ENCODE measurements around the gene IL23R. TPM values are rescaled to one million over a fixed set of nuclear protein-coding genes. Genes with fewer than 3 reads are reported as not detected.

The IL23R gene
- total RNA-seq, 2 donors from 2014 or later, result 0.26 TPM; not detected in 1

DNA sequence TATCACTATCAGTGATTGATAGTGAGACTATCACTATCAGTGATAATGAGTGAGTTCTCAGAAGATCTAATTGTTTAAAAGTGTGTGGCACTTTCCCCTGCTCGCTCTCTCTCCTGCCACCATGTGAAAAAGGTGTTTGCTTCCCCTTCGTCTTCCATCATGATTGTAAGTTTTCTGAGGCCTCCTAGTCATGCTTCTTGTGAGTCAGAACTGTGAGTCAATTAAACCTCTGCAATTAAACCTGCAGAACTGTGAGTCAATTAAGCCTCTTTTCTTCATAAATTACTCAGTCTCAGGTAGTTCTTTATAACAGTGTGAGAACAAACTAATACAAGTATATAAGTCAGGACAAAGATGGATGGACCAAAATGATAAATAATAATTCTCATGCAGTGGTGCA is 7.0 kb upstream of the IL23R start:
- H3K27ac ChIP-seq, result no peak overlapping the region
- no peak overlapping the region for H3K4me3 ChIP-seq
- 85 to 95% methylated on average over 2 of the region's 2 CpGs for WGBS, 2 donors
- DNase-seq, result no peak
- no peaks in the 10 kb centered on the region for H3K9me3 ChIP-seq
- H3K4me1 ChIP-seq, result no peaks in the 10 kb centered on the region
- no peaks in the 10 kb centered on the region for H3K27me3 ChIP-seq
- H3K36me3 ChIP-seq (replicated peaks in 1 of 2; ENCODE audit: insufficient read depth in 1 of 2, low read depth in 2 of 2), result no peaks in the 10 kb centered on the region
- no peak for TF ChIP-seq CTCF (IDR thresholded peaks at IDR 0.05)
- TF ChIP-seq POLR2A (IDR thresholded peaks at IDR 0.05), result no peak
- ATAC-seq, result no peak
- intact Hi-C loops (cut with DNase I), result loop anchor here (10.0 kb wide), 1 partner anchor 394 kb away; no protein-coding TSS in a partner anchor

DNA sequence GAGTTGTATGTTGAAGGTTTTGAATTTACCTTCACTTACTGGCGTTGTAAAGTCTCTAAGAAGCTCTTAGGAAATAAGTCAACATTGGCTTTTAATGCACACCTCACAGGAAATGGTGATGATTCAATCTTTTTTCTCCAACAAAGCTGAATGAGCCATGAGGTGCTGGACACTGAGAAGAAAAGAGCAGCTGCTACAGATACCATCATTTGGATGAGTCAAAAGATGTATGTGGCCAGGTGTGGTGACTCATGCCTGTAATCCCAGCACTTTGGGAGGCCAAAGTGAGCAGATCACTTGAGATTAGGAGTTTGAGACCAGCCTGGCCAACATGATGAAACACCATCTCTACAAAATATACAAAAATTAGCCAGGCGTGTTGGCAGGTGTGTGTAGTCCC is 3.3 kb upstream of the IL23R start:
- H3K9me3 ChIP-seq, result no peaks in the 10 kb centered on the region
- no peak for ATAC-seq
- H3K36me3 ChIP-seq (replicated peaks in 1 of 2; ENCODE audit: insufficient read depth in 1 of 2, low read depth in 2 of 2), result no peaks in the 10 kb centered on the region
- H3K27me3 ChIP-seq, result no peaks in the 10 kb centered on the region
- H3K4me3 ChIP-seq, result no peak overlapping the region
- no peak overlapping the region for H3K27ac ChIP-seq
- WGBS, 2 donors, result 83 to 98% methylated on average over 2 of the region's 2 CpGs
- no peaks in the 10 kb centered on the region for H3K4me1 ChIP-seq
- TF ChIP-seq POLR2A (IDR thresholded peaks at IDR 0.05) (no peak), CTCF (IDR thresholded peaks at IDR 0.05) (no peak)
- DNase-seq, result no peak
- intact Hi-C loops (cut with DNase I), result no loop called here

DNA sequence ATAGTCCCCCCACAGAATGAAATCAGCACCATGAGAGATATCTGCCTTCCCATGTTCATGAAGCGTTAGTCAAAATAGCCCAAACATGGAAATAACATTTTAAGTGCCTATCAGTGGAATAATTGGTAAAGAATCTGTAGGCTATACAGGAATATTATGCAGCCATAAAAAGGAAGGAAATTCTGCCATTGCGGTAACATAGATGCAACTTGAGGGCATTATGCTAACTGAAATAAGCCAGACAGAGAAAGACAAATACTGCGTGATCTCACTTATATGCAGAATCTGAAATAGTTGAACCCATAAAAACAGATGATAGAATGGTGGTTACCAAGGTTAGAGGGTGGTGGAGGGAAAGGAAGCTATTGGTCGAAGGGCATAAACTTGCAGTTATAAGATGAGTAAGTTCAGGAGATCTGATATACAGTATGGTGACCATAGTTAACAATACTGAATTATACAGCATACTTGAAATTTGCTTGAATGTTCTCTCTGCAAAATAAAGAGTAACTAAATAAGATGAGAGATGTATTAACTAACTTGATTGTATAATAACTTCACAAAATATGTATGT is 699 bp upstream of the IL23R start:
- DNase-seq (no peak), ATAC-seq (no peak)
- Histone ChIP-seq H3K27me3 (no peaks in the 10 kb centered on the region), H3K4me1 (peaks cover 23% of the 10 kb centered on the region), H3K27ac (no peak overlapping the region), H3K9me3 (no peaks in the 10 kb centered on the region), H3K36me3 (replicated peaks in 1 of 2; ENCODE audit: insufficient read depth in 1 of 2, low read depth in 2 of 2) (no peaks in the 10 kb centered on the region), H3K4me3 (no peak overlapping the region)
- intact Hi-C loops (cut with DNase I), result no loop called here
- WGBS, 2 donors, result 97% methylated on average over 4 of the region's 4 CpGs
- TF ChIP-seq POLR2A (IDR thresholded peaks at IDR 0.05), result no peak
- TF ChIP-seq CTCF (IDR thresholded peaks at IDR 0.05), result no peak

DNA sequence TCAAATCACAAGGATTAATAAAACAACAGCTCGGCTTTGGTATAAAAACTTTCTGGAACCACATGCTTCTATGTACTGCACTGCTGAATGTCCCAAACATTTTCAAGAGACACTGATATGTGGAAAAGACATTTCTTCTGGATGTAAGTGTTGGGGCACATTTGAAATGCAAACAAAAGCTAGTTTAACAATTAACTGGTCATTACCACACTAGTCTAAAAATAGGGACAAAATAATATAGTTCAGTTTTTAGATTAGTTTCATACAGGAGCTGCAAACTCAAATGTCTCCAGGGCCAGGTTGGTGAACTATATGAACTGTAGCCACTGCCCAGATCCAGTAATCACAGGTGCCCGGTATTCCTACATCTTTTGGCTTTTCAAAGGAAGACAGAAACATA is 3.2 kb downstream of the IL23R start:
- Histone ChIP-seq H3K9me3 (no peaks in the 10 kb centered on the region), H3K27ac (peak overlapping the region; percentile 13 to 68 (median 46)), H3K36me3 (replicated peaks in 1 of 2; ENCODE audit: insufficient read depth in 1 of 2, low read depth in 2 of 2) (no peaks in the 10 kb centered on the region), H3K27me3 (no peaks in the 10 kb centered on the region), H3K4me3 (no peak overlapping the region), H3K4me1 (peaks cover 34% of the 10 kb centered on the region)
- DNase-seq (no peak), ATAC-seq (no peak)
- intact Hi-C loops (cut with DNase I), result no loop called here
- no peak for TF ChIP-seq CTCF (IDR thresholded peaks at IDR 0.05)
- TF ChIP-seq POLR2A (IDR thresholded peaks at IDR 0.05), result no peak
- WGBS, 2 donors, result 21 to 28% methylated on average over 2 of the region's 2 CpGs

DNA sequence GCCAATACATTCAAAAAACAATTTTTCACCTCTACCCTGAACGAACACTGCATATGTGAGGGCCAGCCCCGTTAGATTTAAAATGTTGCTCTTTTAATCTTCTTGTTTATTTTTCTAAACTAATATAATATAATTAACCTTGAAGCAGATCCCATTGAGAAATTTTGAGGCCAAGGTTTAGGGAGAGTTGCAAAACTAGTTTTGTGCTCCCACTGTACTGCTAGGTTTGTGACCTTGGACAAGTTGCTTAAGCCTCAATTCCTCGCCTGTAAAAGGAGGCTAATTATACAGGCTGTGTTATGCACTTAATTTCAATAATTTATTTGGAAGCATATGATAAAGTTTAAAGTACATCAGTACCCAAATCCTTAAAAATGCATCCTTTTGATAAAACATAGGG is 3.7 kb downstream of the IL23R start:
- 7 to 15% methylated on average over 3 of the region's 3 CpGs for WGBS, 2 donors
- peak; percentile 79 for ATAC-seq
- intact Hi-C loops (cut with DNase I), result no loop called here
- no peak for TF ChIP-seq CTCF (IDR thresholded peaks at IDR 0.05)
- no peak for TF ChIP-seq POLR2A (IDR thresholded peaks at IDR 0.05)
- Histone ChIP-seq H3K27me3 (no peaks in the 10 kb centered on the region), H3K27ac (peak overlapping the region in 3 of 4 donors; percentile 32 to 68 (median 59)), H3K4me3 (no peak overlapping the region), H3K4me1 (peaks cover 34% of the 10 kb centered on the region), H3K36me3 (replicated peaks in 1 of 2; ENCODE audit: insufficient read depth in 1 of 2, low read depth in 2 of 2) (no peaks in the 10 kb centered on the region), H3K9me3 (no peaks in the 10 kb centered on the region)
- peak in 2 of 4 donors; percentile 27 to 49 for DNase-seq
